Keratinocyte (primary cell): ENCODE results near the gene ZNF428. TPM values are rescaled to one million over a fixed set of nuclear protein-coding genes. Genes with fewer than 3 reads are reported as not detected.
A peak's percentile ranks its signal among the peaks of the same experiment; 100 is the strongest.

ENCODE experiments used
- DNase-seq: peaks from one replicate; pipeline ENCODE4 v3.0.0-alpha.2; 2011; ENCODE audit warnings: low read depth, missing footprints, low spot score
- FAIRE-seq: peaks from 2 replicates; lab custom pipeline; 2011; peaks lifted over from hg19 to GRCh38; lab: Jason Lieb, UNC
- H2AFZ ChIP-seq: 2 replicates; pipeline ENCODE4 v1.6.0; 2012; ENCODE audit warnings: low read length, control low read depth, inconsistent platforms; ENCODE audit not compliant: control insufficient read depth
- H3K27ac ChIP-seq: 2 replicates; pipeline ENCODE4 v1.5.1; 2011; ENCODE audit warnings: low read length; ENCODE audit not compliant: control insufficient read depth, insufficient read depth
- H3K27me3 ChIP-seq: 3 replicates; pipeline ENCODE4 v1.6.0; 2011; ENCODE audit warnings: low read length; ENCODE audit not compliant: control insufficient read depth, insufficient read depth; ENCODE audit errors: extremely low read depth
- H3K36me3 ChIP-seq, 2 experiments: 2 replicates in 1 of 2; 3 replicates in 1 of 2; pipeline ENCODE4 v1.5.1; 2011; ENCODE audit warnings: low read length in 2 of 2, mild to moderate bottlenecking in 1 of 2; ENCODE audit not compliant: control insufficient read depth in 2 of 2, insufficient read depth in 2 of 2; ENCODE audit errors: extremely low read depth in 1 of 2
- H3K4me1 ChIP-seq: 3 replicates; pipeline ENCODE4 v1.5.1; 2011; ENCODE audit warnings: low read length; ENCODE audit not compliant: control insufficient read depth, insufficient read depth; ENCODE audit errors: extremely low read depth
- H3K4me2 ChIP-seq: 3 replicates; pipeline ENCODE4 v1.6.0; 2011; ENCODE audit warnings: low read depth, low read length; ENCODE audit not compliant: control insufficient read depth, insufficient read depth; ENCODE audit errors: extremely low read depth
- H3K4me3 ChIP-seq, 3 experiments: fragments of 200-600 bp in 1 of 3; sonication (generic) in 1 of 3; 2 replicates in 2 of 3; 3 replicates in 1 of 3; pipeline ENCODE4 v1.5.1; 2011 to 2016; ENCODE audit warnings: low read length in 3 of 3, mild to moderate bottlenecking in 3 of 3, control low read depth in 2 of 3, inconsistent platforms in 1 of 3, low read depth in 1 of 3, mixed read lengths in 1 of 3, mixed run types in 1 of 3, moderate library complexity in 1 of 3; ENCODE audit not compliant: control insufficient read depth in 2 of 3, insufficient read depth in 2 of 3; ENCODE audit errors: extremely low read depth in 1 of 3
- H3K79me2 ChIP-seq: 2 replicates; pipeline ENCODE4 v1.6.0; 2012; ENCODE audit warnings: low read length; ENCODE audit not compliant: control insufficient read depth, insufficient read depth
- H3K9ac ChIP-seq: 3 replicates; pipeline ENCODE4 v1.6.0; 2011; ENCODE audit warnings: low read length; ENCODE audit not compliant: control insufficient read depth, insufficient read depth; ENCODE audit errors: extremely low read depth
- H3K9me1 ChIP-seq: 3 replicates; pipeline ENCODE4 v1.6.0; 2011; ENCODE audit warnings: low read length; ENCODE audit not compliant: control insufficient read depth, insufficient read depth; ENCODE audit errors: extremely low read depth
- H3K9me3 ChIP-seq: 2 replicates; pipeline ENCODE4 v1.5.1; 2012; ENCODE audit warnings: low read depth, low read length; ENCODE audit not compliant: control insufficient read depth
- H4K20me1 ChIP-seq: 3 replicates; pipeline ENCODE4 v1.6.0; 2011; ENCODE audit warnings: low read length; ENCODE audit not compliant: control insufficient read depth, insufficient read depth; ENCODE audit errors: extremely low read depth
- CTCF ChIP-seq, 3 experiments: IDR thresholded peaks in 1 of 3; conservative IDR thresholded peaks in 1 of 3; optimal IDR thresholded peaks in 1 of 3; 2 replicates in 2 of 3; 3 replicates in 1 of 3; pipeline versions ENCODE3 to v1.5.1; 2011; ENCODE audit warnings: low read length in 3 of 3, mild to moderate bottlenecking in 3 of 3, moderate library complexity in 2 of 3, control low read depth in 1 of 3, inconsistent platforms in 1 of 3; ENCODE audit not compliant: insufficient read depth in 2 of 3; ENCODE audit errors: extremely low read depth in 1 of 3
- EZH2 ChIP-seq: IDR thresholded peaks from one replicate; pipeline ENCODE4 v1.6.1; 2012; ENCODE audit warnings: inconsistent platforms, mild to moderate bottlenecking, low read length, moderate library complexity
- dilution Hi-C: fragments of 300-500 bp; cut with MboI; formaldehyde crosslinking; loops from one replicate; pipeline ENCODE4 v1.7.0; 2020; ENCODE audit warnings: low sequenced_read_pairs; ENCODE audit not compliant: extremely low pct_ligation_motif_present
- polyA plus RNA-seq, 5 experiments: library from polyadenylated mRNA; depleted of rRNA in 3 of 5; stranded (reverse) in 3 of 5; stranded (forward) in 1 of 5; unstranded in 1 of 5; fragments of >200 nt; gene quantifications; 1 replicate in 1 of 5; 2 replicates in 3 of 5; 3 replicates in 1 of 5; pipeline versions ENCODE4 v1.2.1 to v1.2.3, GENCODE V29; 2011 to 2012; ENCODE audit warnings: missing spikeins in 2 of 5, low read depth in 1 of 5, low replicate concordance in 1 of 5

The ZNF428 gene
- polyA plus RNA-seq, 1 donor (not counting 4 experiments of a cell fraction or from before 2014, with no cell fraction given) = 13.9 TPM

GRCh38 chr19:43575156-43575950 is 44.1 kb downstream of the ZNF428 start, which contains the start of the genes PINLYP and XRCC1:
TSS of gene PINLYP (plus strand) at chr19:43575801. CDS start at chr19:43577192, 1,391 bp downstream.
TSS of gene XRCC1 (minus strand) at chr19:43575527. CDS start at chr19:43575458, 69 bp downstream.
- peak within 1 kb of the TSS; percentile 71 to 83 (median 79) for H3K4me3 ChIP-seq
- H3K4me1 ChIP-seq = peaks cover 21% of the 10 kb centered on the region
- dilution Hi-C loops = no loop called here
- H3K9me1 ChIP-seq = no peaks in the 10 kb centered on the region
- peak; percentile 86 for DNase-seq
- peak; percentile 83 for FAIRE-seq
- H4K20me1 ChIP-seq = no peaks in the 10 kb centered on the region
- peak within 1 kb of the TSS; percentile 90 for H3K9ac ChIP-seq
- H3K36me3 ChIP-seq = peaks cover 0 to 4% of the 10 kb centered on the region in 2 experiments
- peak within 1 kb of the TSS; percentile 98 for H3K4me2 ChIP-seq
- H3K27me3 ChIP-seq = no peaks in the 10 kb centered on the region
- H3K27ac ChIP-seq = peak within 1 kb of the TSS; percentile 84
- H3K9me3 ChIP-seq = no peaks in the 10 kb centered on the region
- no peak for TF ChIP-seq CTCF (optimal IDR thresholded peaks at IDR 0.05 in 1 of 3, IDR thresholded peaks at IDR 0.05 in 1 of 3, conservative IDR thresholded peaks at IDR 0.05 in 1 of 3; ENCODE audit: extremely low read depth in 1 of 3, insufficient read depth in 2 of 3, low read length in 3 of 3)
- no peak for TF ChIP-seq EZH2
- peaks cover 18% of the 10 kb centered on the region for H3K79me2 ChIP-seq
- peak within 1 kb of the TSS; percentile 92 for H2AFZ ChIP-seq

- no peak for DNase-seq
- peaks cover 27% of the 10 kb centered on the region for H3K4me1 ChIP-seq
- H3K9me3 ChIP-seq = no peaks in the 10 kb centered on the region
- dilution Hi-C loops = no loop called here
- no peak for FAIRE-seq
- H4K20me1 ChIP-seq = no peaks in the 10 kb centered on the region
- H3K79me2 ChIP-seq = peaks cover 20% of the 10 kb centered on the region
- peak overlapping the region; percentile 25 for H2AFZ ChIP-seq
- no peak for TF ChIP-seq EZH2
- TF ChIP-seq CTCF (optimal IDR thresholded peaks at IDR 0.05 in 1 of 3, IDR thresholded peaks at IDR 0.05 in 1 of 3, conservative IDR thresholded peaks at IDR 0.05 in 1 of 3; ENCODE audit: extremely low read depth in 1 of 3, insufficient read depth in 2 of 3, low read length in 3 of 3) = no peak
- peak overlapping the region; percentile 71 to 83 (median 79) for H3K4me3 ChIP-seq
- H3K4me2 ChIP-seq = peak overlapping the region; percentile 94
- H3K36me3 ChIP-seq = peaks cover 0 to 4% of the 10 kb centered on the region in 2 experiments
- no peaks in the 10 kb centered on the region for H3K9me1 ChIP-seq
- H3K9ac ChIP-seq = peak overlapping the region; percentile 90
- H3K27ac ChIP-seq = peak overlapping the region; percentile 70
- no peaks in the 10 kb centered on the region for H3K27me3 ChIP-seq
Observed at GRCh38 chr19:43574424-43575155, 44.8 kb downstream of the ZNF428 start.
